ENCODE data around the gene NDUFA7.

NDUFA7 gene

DNA sequence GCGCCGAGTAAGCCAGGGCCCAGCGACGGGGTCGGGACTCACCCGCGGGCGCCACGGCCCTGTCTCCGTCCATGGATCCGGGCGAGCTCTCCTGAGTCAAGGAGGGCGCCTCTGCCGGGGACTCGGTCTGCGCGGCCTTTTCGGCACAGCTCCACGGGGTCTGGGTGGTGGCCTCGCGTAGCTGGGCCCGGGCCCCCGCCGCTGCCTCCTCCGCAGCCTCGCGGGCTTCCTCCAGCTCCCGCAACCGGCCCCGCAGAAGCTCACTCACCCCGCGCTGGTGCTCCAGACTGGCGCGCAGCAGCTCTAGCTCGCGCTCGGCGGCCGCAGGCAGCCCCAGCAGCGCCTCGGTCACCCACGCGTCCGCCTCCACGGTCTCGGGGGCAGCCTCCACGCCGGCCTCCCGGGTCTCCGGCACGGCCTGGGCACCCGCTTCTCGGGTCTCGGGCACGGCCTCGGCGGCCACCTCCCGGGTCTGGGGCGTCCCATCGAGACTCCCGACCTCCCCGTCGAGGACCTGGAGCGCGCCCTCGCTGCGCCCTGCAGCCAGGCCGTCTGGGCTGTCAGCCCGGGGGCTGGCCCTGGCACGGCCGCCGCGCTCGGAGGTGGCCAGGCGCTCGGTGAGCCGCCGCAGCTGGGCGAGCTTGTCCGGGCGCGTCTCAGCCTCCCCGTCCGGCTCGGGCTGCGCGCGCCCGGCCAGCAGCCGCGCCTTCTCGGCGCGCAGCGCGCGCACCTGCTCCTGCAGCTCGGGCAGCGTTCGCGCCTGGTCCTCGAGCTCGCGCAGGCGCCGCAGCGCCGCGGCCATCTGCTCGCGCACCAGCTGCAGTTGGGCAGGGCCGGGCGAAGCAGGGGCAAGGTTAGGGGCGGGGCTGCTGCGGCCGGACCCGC is 13.5 kb upstream of the NDUFA7 start:
- H3K9me3 ChIP-seq (ENCODE audit: control insufficient read depth, insufficient read depth, low read length): no peaks in the 10 kb centered on the region
- peak overlapping the region; percentile 59 for H3K9ac ChIP-seq (ENCODE audit: low read depth, low read length)
- peaks cover 3% of the 10 kb centered on the region; the same call in 1 of the 2 replicates for H3K4me1 ChIP-seq (ENCODE audit: insufficient read depth, low read length)
- no peaks in the 10 kb centered on the region for H3K36me3 ChIP-seq (ENCODE audit: insufficient read depth, low read length)

DNA sequence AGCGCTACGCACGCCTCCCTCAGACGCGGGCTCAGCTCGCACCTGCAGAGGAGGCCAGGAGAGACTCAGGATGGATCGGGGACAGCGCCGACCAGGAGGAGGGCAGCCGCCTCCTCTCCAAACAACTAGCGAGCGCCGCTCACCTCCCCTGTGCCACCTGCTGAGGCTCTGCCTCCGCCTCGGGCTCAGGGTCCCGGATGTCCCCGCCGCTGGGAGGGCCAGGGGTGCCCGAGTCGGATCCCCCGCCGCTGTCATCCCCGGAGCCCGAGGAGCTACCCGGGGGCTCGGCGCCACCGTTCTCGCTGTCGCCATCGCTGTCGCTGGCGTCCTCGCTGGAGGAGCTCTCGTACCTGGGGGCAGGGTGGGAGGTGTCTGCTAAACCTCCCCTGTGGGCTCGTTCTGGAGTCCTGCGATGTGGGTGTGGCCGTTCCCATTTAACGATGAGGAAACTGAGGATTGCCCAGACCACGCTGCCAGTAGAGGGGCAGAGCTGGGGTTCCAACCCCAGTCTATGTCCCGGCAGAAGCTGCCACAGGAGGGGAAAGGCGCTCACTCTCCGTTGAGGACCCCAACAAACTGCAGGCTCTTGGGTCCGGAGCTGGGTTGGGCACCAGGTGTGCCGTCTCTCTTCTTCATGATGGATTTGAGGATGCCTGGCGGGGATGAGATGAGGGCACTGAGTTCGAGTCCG is 12.7 kb upstream of the NDUFA7 start:
- no peaks in the 10 kb centered on the region for H3K36me3 ChIP-seq (ENCODE audit: insufficient read depth, low read length)
- peaks cover under 1% of the 10 kb centered on the region; the same call in 1 of the 2 replicates for H3K4me1 ChIP-seq (ENCODE audit: insufficient read depth, low read length)
- peak overlapping the region; percentile 59; the same call in 1 of the 2 replicates for H3K9ac ChIP-seq (ENCODE audit: low read depth, low read length)
- no peaks in the 10 kb centered on the region for H3K9me3 ChIP-seq (ENCODE audit: control insufficient read depth, insufficient read depth, low read length)

DNA sequence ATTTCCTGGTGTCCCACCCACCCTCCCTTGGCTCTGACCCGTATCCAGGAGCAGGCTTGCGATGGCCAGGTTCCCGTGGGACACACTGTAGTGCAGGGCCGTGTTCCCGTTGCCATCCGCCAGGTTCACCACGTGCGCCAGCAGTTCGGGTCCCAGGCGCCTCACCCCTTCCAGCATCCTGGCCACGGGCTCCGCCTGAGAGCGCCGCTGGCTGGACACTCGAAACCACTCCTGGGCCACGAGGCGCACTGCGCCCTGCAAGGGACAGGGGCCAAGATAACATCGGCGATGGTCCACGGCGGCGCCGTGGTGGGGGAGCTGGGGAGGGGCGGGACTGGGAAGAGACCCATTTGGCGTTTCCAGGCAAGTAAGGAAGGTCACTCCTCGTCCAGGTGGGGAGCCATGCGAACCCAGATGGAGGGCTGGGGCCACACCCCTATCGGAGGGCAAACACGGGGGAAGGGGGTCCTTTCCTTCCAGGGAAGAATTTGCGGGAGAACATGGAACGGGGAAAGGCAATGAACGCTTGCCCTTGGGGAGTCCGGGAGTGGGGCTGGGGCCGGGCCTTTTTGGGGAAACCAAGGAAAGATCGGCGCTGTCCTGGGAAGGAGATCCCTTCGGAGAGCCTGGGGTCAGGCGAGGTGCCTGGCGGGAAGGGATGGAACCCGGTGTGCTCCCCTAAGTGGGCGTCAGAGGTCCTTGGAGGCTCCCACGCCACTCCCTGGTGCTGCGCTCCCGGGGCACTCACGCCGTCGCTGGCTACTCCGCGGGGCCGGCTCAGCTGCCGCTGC is 12.0 kb upstream of the NDUFA7 start:
- Histone ChIP-seq H3K4me1 (ENCODE audit: insufficient read depth, low read length) (no peaks in the 10 kb centered on the region), H3K9ac (ENCODE audit: low read depth, low read length) (peak overlapping the region; percentile 59; the same call in 1 of the 2 replicates), H3K36me3 (ENCODE audit: insufficient read depth, low read length) (no peaks in the 10 kb centered on the region)

DNA sequence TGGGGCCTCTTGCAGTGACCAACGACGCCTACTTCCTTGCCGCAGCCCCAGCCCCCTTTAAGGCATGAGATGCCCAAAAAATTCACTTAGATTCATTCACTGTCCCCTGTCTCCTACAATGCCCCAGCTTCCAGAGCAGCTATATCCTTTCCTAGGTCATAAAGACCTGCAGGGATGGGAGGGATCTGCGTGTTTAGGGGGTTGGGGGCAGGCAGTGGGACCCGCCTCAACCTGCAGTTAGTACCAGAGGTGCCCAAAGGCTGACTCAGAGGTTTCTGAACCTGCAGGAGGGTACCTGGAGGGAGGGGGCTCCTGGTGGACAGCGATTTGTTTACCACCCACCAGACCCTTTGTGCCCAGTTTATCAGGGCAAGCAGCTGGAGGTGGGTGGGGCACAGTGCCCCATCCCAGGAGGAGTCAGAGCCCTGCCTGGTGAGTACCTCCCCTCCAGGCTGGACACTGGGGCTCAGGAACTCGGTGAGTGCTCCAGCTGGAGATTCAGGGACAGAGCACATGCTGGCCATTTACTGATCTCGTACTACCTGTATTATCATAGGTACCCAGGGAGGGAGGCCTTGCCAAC is 10.2 kb upstream of the NDUFA7 start:
- H3K9ac ChIP-seq (ENCODE audit: low read depth, low read length): no peak overlapping the region
- H3K36me3 ChIP-seq (ENCODE audit: insufficient read depth, low read length): no peaks in the 10 kb centered on the region
- no peaks in the 10 kb centered on the region for H3K9me3 ChIP-seq (ENCODE audit: control insufficient read depth, insufficient read depth, low read length)
- H3K4me1 ChIP-seq (ENCODE audit: insufficient read depth, low read length): no peaks in the 10 kb centered on the region

More for the DNA sequence above, 12.0 kb upstream of the NDUFA7 start:
- no peaks in the 10 kb centered on the region for H3K9me3 ChIP-seq (ENCODE audit: control insufficient read depth, insufficient read depth, low read length)

GRCh38 chr19:8329996-8330395 is 8.8 kb upstream of the NDUFA7 start:
- no peaks in the 10 kb centered on the region for H3K36me3 ChIP-seq (ENCODE audit: insufficient read depth, low read length)
- no peaks in the 10 kb centered on the region for H3K4me1 ChIP-seq (ENCODE audit: insufficient read depth, low read length)
- H3K9ac ChIP-seq (ENCODE audit: low read depth, low read length): no peak overlapping the region
- no peaks in the 10 kb centered on the region for H3K9me3 ChIP-seq (ENCODE audit: control insufficient read depth, insufficient read depth, low read length)

DNA sequence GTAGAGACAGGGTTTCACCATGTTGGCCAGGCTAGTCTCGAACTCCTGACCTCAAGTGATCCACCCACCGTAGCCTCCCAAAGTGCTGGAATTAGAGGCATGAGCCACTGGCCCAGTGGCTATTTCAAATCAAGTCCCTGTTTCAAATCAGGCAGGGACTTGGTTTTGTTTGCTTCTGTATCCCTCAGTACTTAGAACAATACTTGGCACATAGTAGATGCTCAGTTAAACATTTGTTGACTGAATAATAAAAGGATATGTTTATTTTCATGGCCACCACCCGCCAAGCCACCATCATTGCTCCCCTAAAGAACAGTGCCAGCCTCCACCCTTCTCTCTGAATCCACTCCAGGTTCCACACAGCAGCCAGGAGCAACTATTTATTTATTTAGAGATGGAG is 4.3 kb upstream of the NDUFA7 start:
- Histone ChIP-seq H3K36me3 (ENCODE audit: insufficient read depth, low read length) (peaks cover 16% of the 10 kb centered on the region), H3K4me1 (ENCODE audit: insufficient read depth, low read length) (peaks cover 3% of the 10 kb centered on the region; the same call in 1 of the 2 replicates), H3K9ac (ENCODE audit: low read depth, low read length) (no peak overlapping the region), H3K9me3 (ENCODE audit: control insufficient read depth, insufficient read depth, low read length) (no peaks in the 10 kb centered on the region)

GRCh38 chr19:8324186-8325050 is 3.2 kb upstream of the NDUFA7 start:
- Histone ChIP-seq H3K9me3 (ENCODE audit: control insufficient read depth, insufficient read depth, low read length) (no peaks in the 10 kb centered on the region), H3K4me1 (ENCODE audit: insufficient read depth, low read length) (peaks cover 3% of the 10 kb centered on the region; the same call in 1 of the 2 replicates), H3K36me3 (ENCODE audit: insufficient read depth, low read length) (peaks cover 16% of the 10 kb centered on the region), H3K9ac (ENCODE audit: low read depth, low read length) (no peak overlapping the region)

GRCh38 chr19:8323781-8324185 is 2.6 kb upstream of the NDUFA7 start:
- no peaks in the 10 kb centered on the region for H3K9me3 ChIP-seq (ENCODE audit: control insufficient read depth, insufficient read depth, low read length)
- no peak overlapping the region for H3K9ac ChIP-seq (ENCODE audit: low read depth, low read length)
- peaks cover 16% of the 10 kb centered on the region for H3K36me3 ChIP-seq (ENCODE audit: insufficient read depth, low read length)
- H3K4me1 ChIP-seq (ENCODE audit: insufficient read depth, low read length): peaks cover 3% of the 10 kb centered on the region; the same call in 1 of the 2 replicates

DNA sequence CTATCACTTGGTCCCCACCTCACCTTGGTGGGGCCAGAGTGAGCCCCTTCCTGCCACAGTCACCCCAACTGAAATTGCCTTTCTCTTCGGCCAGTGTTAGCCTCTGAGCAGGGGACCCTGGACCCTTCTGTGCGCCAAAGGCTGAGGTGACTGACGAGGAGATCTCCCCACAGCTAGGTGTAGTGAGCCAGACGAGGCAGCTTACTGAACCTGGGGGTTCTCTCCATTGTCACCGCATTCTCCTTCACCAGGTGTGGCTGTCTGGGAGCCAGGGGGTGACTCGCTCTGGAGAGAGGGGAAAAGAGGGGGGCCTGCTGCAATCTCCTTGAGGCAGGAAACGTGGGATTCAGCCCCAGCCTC is 1.4 kb upstream of the NDUFA7 start:
- H3K9ac ChIP-seq (ENCODE audit: low read depth, low read length): peak overlapping the region; percentile 78
- H3K9me3 ChIP-seq (ENCODE audit: control insufficient read depth, insufficient read depth, low read length): no peaks in the 10 kb centered on the region
- peaks cover 3% of the 10 kb centered on the region; the same call in 1 of the 2 replicates for H3K4me1 ChIP-seq (ENCODE audit: insufficient read depth, low read length)
- peaks cover 16% of the 10 kb centered on the region for H3K36me3 ChIP-seq (ENCODE audit: insufficient read depth, low read length)

DNA sequence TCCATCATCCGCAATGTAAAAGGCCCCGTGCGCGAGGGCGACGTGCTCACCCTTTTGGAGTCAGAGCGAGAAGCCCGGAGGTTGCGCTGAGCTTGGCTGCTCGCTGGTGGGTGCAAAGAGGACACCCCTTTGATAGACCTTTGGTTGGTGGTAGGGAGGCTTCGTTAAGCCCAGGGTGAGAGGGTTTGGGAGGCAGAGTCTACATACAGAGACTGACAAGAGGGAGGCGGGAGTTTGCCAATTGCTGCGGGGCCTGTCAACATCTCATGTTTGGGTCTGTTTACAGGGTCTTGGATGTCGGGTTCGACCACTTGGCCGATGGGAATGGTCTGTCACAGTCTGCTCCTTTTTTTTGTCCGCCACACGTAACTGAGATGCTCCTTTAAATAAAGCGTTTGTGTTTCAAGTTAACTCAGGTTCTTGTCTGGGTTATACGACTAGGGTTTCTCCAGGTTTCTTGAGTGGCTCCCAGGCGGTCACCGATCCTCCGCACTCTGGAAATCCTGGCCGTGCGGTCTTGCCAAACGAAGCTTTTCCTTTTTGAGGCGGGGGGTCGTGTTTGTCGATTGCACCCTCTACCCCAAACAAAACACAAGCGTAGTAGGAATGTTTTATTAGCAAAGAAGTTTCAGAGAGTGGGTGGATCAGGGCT is 937 bp upstream of the NDUFA7 start:
- Histone ChIP-seq H3K4me1 (ENCODE audit: insufficient read depth, low read length) (peaks cover 3% of the 10 kb centered on the region; the same call in 1 of the 2 replicates), H3K36me3 (ENCODE audit: insufficient read depth, low read length) (peaks cover 16% of the 10 kb centered on the region), H3K9me3 (ENCODE audit: control insufficient read depth, insufficient read depth, low read length) (no peaks in the 10 kb centered on the region), H3K9ac (ENCODE audit: low read depth, low read length) (peak overlapping the region; percentile 78)

DNA sequence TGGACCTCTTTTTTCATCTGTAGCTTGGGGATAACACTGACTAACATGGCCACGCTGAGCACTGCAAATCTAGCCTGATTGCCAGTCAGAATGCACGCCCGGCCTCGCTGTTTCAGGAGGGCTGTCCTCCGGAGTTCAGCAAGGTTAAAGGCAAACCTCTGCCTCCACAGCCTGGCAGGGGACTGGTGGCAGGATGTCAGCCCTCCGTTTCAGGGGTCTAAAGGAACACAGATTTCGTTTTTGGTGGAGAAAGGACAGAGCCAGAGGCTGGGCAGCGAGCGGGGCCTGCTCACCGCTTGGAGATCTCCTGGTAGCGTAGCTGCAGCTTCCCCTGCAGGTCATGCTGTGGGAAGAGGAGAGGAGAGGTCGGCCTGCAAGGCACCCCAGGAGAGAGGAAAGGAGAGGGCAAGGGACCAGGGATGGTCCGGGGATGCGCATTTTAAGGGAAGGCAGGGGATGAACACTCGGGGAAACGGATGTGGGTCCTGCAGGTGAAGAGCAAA is 560 bp downstream of the NDUFA7 start:
- H3K4me1 ChIP-seq (ENCODE audit: insufficient read depth, low read length): peaks cover 3% of the 10 kb centered on the region; the same call in 1 of the 2 replicates
- H3K36me3 ChIP-seq (ENCODE audit: insufficient read depth, low read length): peaks cover 16% of the 10 kb centered on the region
- peak overlapping the region; percentile 78 for H3K9ac ChIP-seq (ENCODE audit: low read depth, low read length)
- H3K9me3 ChIP-seq (ENCODE audit: control insufficient read depth, insufficient read depth, low read length): no peaks in the 10 kb centered on the region

- Histone ChIP-seq H3K9me3 (ENCODE audit: control insufficient read depth, insufficient read depth, low read length) (no peaks in the 10 kb centered on the region), H3K9ac (ENCODE audit: low read depth, low read length) (peak overlapping the region; percentile 78; the same call in 1 of the 2 replicates), H3K4me1 (ENCODE audit: insufficient read depth, low read length) (peaks cover 3% of the 10 kb centered on the region; the same call in 1 of the 2 replicates), H3K36me3 (ENCODE audit: insufficient read depth, low read length) (peaks cover 17% of the 10 kb centered on the region)
Measured at GRCh38 chr19:8319807-8320520, 1.2 kb downstream of the NDUFA7 start.
